ENCODE results near the gene COL18A1.

Gene COL18A1

DNA sequence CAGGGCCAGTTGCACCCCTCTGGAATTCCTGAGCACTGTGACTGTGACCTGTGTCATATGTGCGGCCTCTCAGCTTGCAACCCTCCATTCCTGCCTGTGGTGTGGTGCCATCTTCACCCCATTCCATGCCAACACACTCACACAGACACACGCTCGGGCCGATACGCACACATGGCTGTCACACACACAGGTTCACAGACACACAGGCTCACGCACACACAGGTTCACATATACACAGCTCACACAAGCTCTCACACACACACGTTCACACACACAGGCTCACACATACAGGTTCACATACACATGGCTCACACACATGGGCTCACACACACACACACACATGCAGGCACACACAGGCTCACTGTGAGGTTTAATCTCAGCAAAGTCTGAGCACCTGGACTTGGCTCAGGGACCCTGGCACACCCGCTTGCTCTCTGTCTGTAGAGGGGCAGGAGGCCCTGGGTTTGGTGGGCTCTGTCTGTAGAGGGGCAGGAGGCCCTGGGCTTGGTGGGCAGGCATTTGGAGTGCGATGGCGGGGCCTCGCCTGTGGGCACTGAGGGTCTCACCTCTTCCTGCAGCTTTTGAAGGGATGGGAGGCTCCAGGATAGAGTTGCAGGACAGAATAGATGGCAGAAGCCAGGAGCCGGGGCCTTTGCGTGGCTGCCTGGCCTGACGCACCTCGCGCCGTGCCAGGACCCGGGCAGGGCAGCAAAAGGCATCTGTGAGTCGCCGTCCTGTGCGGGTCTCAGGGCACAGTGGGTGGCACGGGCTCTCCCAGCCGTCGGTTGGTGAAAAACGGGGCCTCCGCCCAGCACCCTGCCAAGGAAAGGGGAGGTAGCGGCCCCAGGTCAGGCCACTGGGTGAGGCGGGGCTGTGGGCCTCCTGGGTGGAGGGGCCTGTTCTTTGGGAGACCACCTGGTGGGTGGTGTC, 17.1 kb downstream of the COL18A1 start:
- DNase-seq = no peak
- no peak for TF ChIP-seq GATA1 (IDR thresholded peaks at IDR 0.05; ENCODE audit: low read depth, low read length)
- TF ChIP-seq POLR2A (IDR thresholded peaks at IDR 0.05; ENCODE audit: low read length) = no peak

DNA sequence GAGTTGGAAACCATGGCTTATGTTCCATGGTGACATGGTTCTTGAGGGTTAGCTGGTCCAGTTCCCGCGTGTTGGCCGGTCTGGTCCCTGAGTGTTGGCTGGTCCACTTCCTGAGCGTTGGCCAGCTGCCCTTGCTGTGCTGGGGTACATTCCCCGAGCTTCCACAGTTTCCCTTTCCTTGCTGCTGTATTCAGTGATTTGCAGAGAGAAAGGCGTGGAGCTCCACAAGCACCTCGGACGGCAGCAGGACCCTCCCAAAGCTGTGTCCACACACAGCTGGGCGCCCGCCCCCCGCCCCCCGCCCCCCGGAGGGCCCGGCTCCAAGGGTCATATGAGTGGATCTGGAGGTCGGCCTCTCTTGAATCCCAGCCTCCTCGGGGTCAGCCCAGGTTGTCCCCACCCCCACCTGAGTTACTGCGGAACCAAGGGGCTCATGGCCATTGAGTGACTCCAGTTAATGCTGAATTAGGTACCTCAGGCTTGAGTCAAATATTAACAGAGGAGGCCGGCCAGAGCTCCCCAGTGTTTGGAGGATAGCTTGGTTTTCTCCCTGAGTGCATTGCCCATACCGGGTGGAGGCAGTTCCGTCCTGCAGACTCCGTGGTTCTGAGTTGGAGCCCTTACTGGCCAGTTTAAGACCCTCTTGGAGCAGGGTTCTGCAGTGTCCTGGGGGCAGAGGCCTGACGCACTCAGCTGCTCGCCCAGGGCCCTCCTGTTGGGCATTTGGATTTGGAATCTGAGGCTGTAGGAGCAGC, 18.4 kb downstream of the COL18A1 start:
- no peak for DNase-seq
- TF ChIP-seq POLR2A (IDR thresholded peaks at IDR 0.05; ENCODE audit: low read length) (no peak), GATA1 (IDR thresholded peaks at IDR 0.05; ENCODE audit: low read depth, low read length) (no peak)

DNA sequence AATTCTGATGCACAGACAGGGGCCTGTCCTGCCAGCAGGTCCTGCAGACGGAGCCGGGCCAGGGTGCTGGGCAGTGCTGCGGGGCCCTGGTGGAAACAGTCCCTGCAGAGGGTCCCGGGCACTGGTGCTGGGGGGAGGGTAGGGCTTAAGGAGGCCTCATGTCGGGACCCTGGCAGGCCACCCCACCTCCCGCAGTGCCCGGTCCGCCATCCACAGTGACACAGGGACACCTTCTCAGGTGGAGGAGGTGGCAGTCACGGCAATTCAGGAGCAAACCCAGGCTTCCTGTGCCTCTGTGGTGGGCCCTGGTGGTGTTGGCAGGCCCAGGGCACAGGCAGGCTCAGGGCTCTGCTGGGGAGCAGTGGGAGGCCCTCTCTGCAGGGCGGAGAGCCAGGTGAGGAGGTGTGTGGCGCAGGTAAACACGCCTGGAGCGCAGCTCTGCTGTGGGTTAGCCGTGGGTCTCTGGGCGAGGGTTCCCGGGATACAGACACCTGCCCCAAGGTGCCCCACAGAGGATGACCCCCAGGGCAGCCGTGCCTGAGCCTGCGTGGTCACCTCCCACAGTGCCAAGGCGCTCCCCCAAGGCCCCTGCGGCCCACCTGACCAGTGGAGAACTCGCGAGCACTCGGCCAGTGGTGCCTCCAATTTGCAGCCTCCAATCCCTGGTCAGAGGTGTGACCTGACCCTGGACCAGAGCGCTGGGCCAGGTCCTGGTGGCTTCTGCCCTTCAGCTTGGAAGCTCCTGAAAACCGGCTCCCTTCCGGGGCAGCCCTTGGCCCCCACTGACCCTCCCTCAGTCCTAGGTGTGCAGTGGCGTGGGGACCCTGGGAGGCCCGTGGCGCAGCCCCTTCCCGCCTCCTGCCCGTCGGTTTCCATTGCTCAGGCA, 19.2 kb downstream of the COL18A1 start:
- DNase-seq = no peak
- TF ChIP-seq GATA1 (IDR thresholded peaks at IDR 0.05; ENCODE audit: low read depth, low read length) = no peak
- no peak for TF ChIP-seq POLR2A (IDR thresholded peaks at IDR 0.05; ENCODE audit: low read length)

DNA sequence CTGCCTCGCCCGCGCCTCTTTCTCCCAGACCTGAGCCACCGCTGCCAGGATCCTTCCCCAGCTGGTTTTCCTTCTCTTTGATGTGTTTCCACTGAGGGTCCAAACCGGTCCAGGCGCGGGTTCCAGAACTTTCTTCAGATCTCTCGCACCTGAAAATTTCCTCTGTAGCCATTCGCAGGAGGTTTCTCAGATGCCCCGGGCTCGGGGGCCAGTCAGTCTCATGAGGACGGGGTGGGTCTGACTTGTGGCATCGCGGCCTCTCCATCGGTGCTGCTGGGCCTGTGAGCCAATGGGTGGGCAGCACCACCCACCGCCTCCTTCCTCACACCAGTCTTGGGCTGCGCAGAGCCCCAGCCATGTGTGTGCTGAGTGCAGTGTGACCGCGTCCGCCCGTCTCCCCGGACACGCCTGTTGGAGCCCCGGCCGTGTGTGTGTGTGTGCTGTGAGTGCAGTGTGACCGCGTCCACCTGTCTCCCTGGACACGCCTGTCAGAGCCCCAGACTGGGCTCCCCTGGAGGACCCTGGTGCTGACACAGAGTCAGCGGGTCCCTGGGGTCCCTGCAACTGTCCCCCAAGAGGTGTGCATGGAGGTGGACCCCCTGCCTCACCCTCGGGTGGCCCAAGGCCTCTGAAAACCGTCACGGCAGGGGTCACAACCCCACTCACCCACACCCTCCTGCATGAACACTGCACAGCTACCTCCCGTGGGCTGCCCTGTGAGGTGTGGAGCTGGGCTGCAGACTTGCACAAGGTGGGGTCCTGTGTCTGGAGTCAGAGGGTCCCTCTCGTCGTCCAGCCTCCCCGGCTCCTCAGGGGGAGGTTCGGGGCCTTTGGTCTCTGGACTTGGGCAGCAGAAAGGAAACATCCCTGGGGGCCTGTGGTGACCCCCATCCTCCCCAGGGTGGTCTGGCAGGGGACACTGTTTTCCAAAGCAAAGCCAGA, 20.2 kb downstream of the COL18A1 start:
- TF ChIP-seq GATA1 (IDR thresholded peaks at IDR 0.05; ENCODE audit: low read depth, low read length) = no peak
- TF ChIP-seq POLR2A (IDR thresholded peaks at IDR 0.05; ENCODE audit: low read length) = no peak
- no peak for DNase-seq

DNA sequence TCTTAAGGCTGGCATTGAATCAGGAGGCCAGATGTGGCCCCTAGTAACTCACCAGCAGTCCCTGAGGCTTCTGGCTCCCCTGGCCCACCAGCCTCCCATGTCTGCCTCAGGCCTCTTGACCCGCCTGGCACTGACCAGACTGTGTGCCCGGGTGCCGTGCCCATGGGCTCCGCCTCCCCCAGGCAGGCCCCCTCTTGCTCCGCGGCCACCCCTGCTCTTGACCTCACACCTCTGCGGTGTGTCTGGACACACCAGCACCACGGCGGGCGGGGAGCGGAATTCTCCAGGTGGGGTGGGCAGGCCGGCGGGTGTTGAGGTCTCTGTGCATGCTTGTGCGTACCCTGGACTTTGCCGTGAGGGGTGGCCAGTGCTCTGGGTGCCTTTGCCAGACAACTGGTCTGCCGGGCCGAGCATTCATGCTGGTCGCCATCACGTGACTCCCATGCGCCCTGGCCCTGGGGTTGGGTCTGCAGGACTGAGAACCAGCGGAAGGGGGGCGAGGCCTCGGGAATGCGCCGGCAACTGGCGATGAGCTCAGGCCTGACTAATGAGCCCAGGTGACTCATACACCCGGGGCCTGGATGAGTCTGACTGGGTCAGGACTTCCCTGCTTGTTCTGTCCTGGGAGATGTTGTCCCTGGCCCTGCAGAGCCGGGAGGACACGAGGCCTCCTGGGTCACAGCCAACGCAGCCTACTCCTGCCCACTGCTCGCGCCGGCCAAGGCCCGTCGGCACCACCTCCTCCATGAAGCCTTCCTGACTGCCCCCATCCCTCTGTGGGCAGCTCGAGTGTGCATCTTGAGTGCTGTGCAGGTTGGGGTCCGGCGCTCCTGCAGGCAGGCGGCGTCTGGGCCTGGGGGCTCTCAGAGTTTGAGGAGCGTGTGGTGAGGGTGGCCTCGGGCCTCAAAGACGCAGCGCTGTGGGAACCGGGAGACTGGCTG, 22.6 kb downstream of the COL18A1 start:
- peak in 1 of 2 experiments; percentile 53 for DNase-seq
- TF ChIP-seq POLR2A (IDR thresholded peaks at IDR 0.05; ENCODE audit: low read length) = no peak

DNA sequence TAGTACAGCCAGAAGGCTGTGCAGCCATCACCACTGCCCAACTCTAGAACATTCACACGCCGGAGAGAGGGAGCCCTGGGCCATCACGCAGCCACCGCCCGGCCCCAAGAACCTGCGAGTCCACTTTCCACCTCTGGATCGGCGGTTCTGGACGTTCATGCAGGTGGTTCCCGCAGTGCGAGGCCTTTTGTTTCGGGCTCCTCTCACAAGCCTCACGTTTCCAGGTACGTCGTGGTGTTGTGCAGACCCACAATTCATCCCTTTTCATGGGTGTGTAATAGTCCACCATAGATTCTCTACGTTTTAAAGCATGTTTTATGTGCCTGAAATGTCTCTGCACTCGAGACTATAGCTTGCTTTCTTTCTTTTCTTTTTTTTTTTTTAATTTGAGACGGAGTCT, 23.6 kb downstream of the COL18A1 start:
- TF ChIP-seq POLR2A (IDR thresholded peaks at IDR 0.05; ENCODE audit: low read length) (no peak), GATA1 (IDR thresholded peaks at IDR 0.05; ENCODE audit: low read depth, low read length) (no peak)
- no peak for DNase-seq

DNA sequence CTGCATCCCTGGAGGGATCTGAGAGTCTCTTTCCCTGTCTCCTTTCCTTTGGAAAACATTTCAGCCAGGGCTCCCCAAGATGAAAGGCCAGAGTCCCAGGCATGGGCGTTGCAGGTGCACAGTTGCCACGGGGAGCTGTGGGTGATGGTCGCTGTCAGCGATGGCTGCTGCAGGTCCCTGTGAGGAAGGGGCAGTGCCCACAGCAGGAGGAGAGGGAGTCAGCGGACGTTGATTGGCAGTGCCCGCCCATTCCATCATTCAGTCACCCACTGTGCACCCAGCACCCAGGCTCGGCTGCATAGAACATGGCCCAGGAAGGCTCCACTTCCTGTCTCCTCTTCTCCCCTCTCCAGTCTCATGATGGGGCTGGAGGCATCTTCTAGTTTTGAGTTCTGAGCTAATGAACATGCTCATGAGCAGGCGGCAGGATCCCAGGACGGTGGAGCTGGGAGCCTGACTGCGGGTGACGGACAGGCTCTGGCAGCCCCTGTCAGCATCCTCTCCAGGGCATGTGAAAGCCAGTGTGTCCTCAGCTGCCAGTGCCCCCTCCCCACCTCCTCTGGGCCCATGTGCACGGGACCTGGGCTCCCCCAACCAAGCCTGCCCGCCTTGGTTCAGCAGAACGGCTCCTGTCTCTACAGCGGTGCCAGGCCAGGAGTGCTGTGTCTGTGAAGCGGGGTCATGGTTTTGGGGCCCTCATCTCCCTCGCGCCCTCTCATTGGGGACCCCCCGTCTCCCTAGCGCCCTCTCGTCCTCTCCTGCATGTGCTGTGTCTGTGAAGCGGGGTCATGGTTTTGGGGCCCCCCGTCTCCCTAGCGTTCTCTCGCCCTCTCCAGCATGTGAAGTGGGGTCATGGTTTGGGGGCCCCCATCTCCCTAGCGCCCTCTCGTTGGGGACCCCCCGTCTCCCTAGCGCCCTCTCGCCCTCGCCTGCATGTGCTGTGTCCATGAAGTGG, 24.5 kb downstream of the COL18A1 start:
- no peak for TF ChIP-seq POLR2A (IDR thresholded peaks at IDR 0.05; ENCODE audit: low read length)
- no peak for TF ChIP-seq GATA1 (IDR thresholded peaks at IDR 0.05; ENCODE audit: low read depth, low read length)
- no peak for DNase-seq

DNA sequence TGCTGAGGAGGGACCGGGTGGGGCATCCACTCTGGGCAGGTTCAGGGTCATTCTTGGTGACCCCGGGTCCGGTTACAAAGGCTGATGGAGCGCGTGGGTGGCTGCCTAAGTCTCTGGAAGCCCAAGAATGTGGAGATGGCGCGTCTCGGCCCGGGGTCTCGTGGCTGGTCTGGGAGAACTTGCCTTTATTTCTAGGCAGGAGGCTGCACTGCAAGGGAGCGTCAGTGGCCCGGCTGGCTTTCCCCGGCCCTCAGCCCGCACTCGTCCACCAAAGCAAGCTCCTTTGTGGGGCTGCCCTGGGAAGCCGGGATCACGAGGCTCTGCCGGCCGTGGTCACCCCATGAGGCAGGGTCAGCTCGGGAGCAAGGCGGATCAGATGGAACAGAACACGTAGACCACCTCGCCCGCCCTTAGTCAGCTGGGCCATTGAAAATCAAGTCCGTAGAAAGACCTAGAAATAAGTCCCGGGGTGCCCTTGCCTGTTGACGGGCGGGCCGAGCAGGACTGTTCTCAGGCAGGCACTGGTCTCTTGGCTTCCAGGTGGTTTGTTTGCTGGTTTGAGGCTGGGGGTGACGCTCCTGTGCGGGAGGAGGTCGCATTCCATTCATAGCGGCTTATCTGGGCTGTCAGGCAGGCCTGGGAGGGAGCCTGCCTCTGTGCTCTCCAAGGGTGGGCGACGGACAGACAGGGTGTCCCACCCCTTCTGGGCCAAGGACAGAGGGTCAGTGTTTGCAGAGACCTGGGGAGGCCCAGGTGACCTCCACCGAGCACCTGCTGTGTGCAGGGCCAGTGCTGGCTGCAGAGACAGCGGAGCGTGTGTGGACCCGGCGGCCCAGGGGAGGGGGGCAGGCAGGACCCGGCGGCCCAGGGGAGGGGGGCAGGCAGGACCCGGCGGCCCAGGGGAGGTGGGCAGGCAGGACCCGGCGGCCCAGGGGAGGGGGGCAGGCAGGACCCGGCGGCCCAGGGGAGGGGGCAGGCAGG, 25.8 kb downstream of the COL18A1 start:
- DNase-seq = peak; percentile 43 to 51
- TF ChIP-seq POLR2A (IDR thresholded peaks at IDR 0.05; ENCODE audit: low read length) (no peak), GATA1 (IDR thresholded peaks at IDR 0.05; ENCODE audit: low read depth, low read length) (no peak)

DNA sequence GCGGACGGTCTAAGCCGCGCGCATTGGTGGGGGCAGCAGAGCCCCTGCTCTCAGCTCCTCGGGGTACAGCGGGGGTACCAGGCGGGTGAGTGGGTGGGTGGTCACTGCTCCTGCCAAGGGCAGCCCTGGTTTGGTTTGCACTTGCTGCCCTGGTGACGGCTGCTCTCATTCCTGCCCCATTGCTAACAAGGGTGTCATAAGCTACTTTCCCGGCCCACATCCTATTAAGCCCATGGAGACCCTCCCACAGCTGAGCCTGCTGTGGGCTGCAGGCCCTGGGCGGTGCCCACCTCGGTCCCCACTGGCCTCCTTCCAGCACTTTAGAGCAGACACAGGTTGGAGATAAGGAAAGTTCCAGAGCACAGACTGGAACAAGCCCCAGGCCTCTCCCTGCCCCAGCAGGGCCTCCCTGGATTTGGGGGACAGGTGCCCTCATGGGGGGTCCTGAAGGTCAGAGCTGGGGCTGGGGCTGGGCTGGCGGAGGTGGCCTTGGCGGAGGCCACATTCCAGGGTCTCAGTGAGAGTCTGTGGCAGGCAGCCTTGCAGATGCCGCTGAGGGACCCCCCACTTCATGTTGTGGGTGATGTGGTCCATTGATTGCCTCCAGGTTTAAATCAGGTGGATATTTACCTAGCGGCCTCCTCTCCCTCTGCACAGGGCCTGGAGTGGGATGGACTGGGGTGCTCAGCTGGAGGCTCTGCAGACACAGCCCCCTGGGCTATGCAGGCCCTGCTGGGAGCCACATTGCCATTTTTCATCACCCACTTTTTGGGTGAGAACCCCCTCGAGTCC, 27.0 kb downstream of the COL18A1 start:
- no peak for TF ChIP-seq GATA1 (IDR thresholded peaks at IDR 0.05; ENCODE audit: low read depth, low read length)
- no peak for TF ChIP-seq POLR2A (IDR thresholded peaks at IDR 0.05; ENCODE audit: low read length)
- DNase-seq = peak; percentile 67 to 69

Data from erythroblast (primary cell).